Measurements from ENCODE around the gene COBL.

The COBL gene

GRCh38 chr7:51053160-51053925 lies 263.3 kb downstream of the COBL start:
- Histone ChIP-seq H3K9ac (no peak overlapping the region), H3K36me3 (ENCODE audit: control insufficient read depth, insufficient read depth, low read length) (no peaks in the 10 kb centered on the region)
- no peak for TF ChIP-seq CTCF (IDR thresholded peaks at IDR 0.05)

GRCh38 chr7:51046482-51046881 lies 270.1 kb downstream of the COBL start:
- Histone ChIP-seq H2AFZ (no peak overlapping the region), H3K36me3 (ENCODE audit: control insufficient read depth, insufficient read depth, low read length) (no peaks in the 10 kb centered on the region), H3K4me1 (no peaks in the 10 kb centered on the region), H3K4me2 (ENCODE audit: low read length) (no peak overlapping the region), H3K9me3 (ENCODE audit: control insufficient read depth, low read length) (no peaks in the 10 kb centered on the region), H3K9ac (no peak overlapping the region), H3K79me2 (no peaks in the 10 kb centered on the region), H3K27ac (no peak overlapping the region), H3K27me3 (ENCODE audit: control insufficient read depth, insufficient read depth, low read length) (no peaks in the 10 kb centered on the region), H3K4me3 (ENCODE audit: low read depth, low read length) (no peak overlapping the region)
- no peak for TF ChIP-seq CTCF (IDR thresholded peaks at IDR 0.05)

More at GRCh38 chr7:51053160-51053925, 263.3 kb downstream of the COBL start:
- Histone ChIP-seq H3K4me1 (no peaks in the 10 kb centered on the region), H3K9me3 (ENCODE audit: control insufficient read depth, low read length) (no peaks in the 10 kb centered on the region), H3K27ac (no peak overlapping the region), H3K4me3 (ENCODE audit: low read depth, low read length) (no peak overlapping the region), H3K27me3 (ENCODE audit: control insufficient read depth, insufficient read depth, low read length) (no peaks in the 10 kb centered on the region), H3K79me2 (peaks cover 4% of the 10 kb centered on the region), H2AFZ (no peak overlapping the region), H3K4me2 (ENCODE audit: low read length) (no peak overlapping the region)

DNA sequence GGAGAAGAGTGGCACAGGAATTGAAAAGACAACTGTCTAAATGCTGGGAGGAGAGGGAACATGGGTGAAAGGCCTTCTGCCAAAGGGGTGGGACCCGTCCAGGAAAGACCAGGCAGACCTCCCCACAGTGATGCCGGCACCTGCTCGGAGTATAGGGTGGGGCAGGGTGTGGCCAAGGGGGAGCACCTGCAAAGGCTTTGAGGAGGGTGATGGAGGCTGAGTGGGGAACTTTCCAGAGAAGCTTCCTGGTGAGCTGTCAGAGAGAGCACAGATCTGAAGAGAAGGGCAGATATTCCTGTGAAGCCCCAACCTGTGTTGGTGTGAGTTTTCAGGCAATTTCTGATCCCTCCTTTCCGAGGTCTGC lies 270.5 kb downstream of the COBL start:
- no peak overlapping the region for H3K4me3 ChIP-seq (ENCODE audit: low read depth, low read length)
- H3K36me3 ChIP-seq (ENCODE audit: control insufficient read depth, insufficient read depth, low read length) = no peaks in the 10 kb centered on the region
- H3K79me2 ChIP-seq = no peaks in the 10 kb centered on the region
- H3K9ac ChIP-seq = no peak overlapping the region
- H3K27me3 ChIP-seq (ENCODE audit: control insufficient read depth, insufficient read depth, low read length) = no peaks in the 10 kb centered on the region
- no peaks in the 10 kb centered on the region for H3K4me1 ChIP-seq
- no peak overlapping the region for H3K4me2 ChIP-seq (ENCODE audit: low read length)
- H2AFZ ChIP-seq = no peak overlapping the region
- no peak overlapping the region for H3K27ac ChIP-seq
- TF ChIP-seq CTCF (IDR thresholded peaks at IDR 0.05) = no peak
- no peaks in the 10 kb centered on the region for H3K9me3 ChIP-seq (ENCODE audit: control insufficient read depth, low read length)

DNA sequence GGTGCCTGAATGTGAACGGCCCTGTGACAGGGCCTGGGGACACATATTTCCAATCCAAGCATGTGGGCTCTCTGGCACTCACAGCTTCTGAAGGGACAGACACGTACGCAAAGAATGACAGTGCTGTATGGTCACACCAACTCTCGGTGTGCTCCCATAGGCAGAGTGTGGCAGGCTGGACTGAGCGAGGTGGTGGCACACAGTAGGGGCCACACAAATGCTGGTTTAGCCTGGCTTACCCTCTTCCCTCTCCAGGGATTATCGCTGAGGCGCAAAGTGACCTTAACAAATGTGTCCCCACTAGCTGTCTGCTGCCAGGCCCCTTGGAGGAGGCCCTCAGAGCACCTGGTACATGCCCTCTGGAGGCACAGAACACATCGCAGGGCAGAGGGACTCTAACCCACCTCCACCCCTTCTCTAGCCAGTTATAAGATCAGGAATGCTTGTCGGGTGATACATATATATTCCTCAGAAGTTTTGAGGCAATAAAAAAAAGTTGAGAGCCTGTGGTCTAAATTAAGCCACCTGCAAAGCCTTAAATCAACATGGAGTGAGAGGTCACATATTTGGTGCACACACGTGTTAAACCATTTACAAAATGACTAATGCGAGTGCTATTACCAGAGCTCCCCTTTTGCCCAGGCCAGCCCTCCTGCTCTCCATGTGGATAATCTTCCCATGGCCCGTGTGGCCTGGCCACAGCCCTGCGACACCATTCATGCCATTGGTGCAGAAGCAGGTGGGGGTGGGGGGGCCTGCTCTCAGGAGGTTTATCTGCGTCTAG lies 271.1 kb downstream of the COBL start:
- no peak overlapping the region for H3K9ac ChIP-seq
- H3K79me2 ChIP-seq = no peaks in the 10 kb centered on the region
- no peaks in the 10 kb centered on the region for H3K9me3 ChIP-seq (ENCODE audit: control insufficient read depth, low read length)
- H3K4me3 ChIP-seq (ENCODE audit: low read depth, low read length) = no peak overlapping the region
- H3K36me3 ChIP-seq (ENCODE audit: control insufficient read depth, insufficient read depth, low read length) = no peaks in the 10 kb centered on the region
- H2AFZ ChIP-seq = no peak overlapping the region
- no peak overlapping the region for H3K4me2 ChIP-seq (ENCODE audit: low read length)
- H3K4me1 ChIP-seq = no peaks in the 10 kb centered on the region
- no peak overlapping the region for H3K27ac ChIP-seq
- no peak for TF ChIP-seq CTCF (IDR thresholded peaks at IDR 0.05)
- no peaks in the 10 kb centered on the region for H3K27me3 ChIP-seq (ENCODE audit: control insufficient read depth, insufficient read depth, low read length)
